ENCODE data around the gene ZNF469. TPM values are rescaled to one million over a fixed set of nuclear protein-coding genes. Genes with fewer than 3 reads are reported as not detected.

The ZNF469 gene
- under 1 TPM; 0.24 to 0.31 TPM for total RNA-seq

- H3K4me1 Mint-ChIP-seq (ENCODE audit: low read depth): peaks cover 4% of the 10 kb centered on the region
- no peaks in the 10 kb centered on the region for H3K36me3 Mint-ChIP-seq
- H3K27ac Mint-ChIP-seq: no peak within 1 kb of the TSS
- H3K4me3 Mint-ChIP-seq: no peak within 1 kb of the TSS
- intact Hi-C loops (cut with micrococcal nuclease): no loop called here
- no peaks in the 10 kb centered on the region for H3K9me3 Mint-ChIP-seq
- CTCF ChIA-PET: no interaction called here
- no peak for DNase-seq
- POLR2A ChIA-PET: no interaction called here
- H3K27me3 Mint-ChIP-seq: peaks cover 38% of the 10 kb centered on the region
Observed at GRCh38 chr16:88382491-88383400, at the start of gene ZNF469. Gene ZNF469, plus strand, starts transcription at chr16:88382959. Its CDS starts 44,512 bp downstream, at chr16:88427471.

- Mint-ChIP-seq H3K4me3 (no peak overlapping the region), H3K4me1 (ENCODE audit: low read depth) (peaks cover 6% of the 10 kb centered on the region)
- CTCF ChIA-PET: no interaction called here
Observed at GRCh38 chr16:88333848-88334777, 48.6 kb upstream of the ZNF469 start.

GRCh38 chr16:88334778-88335720 is 47.7 kb upstream of the ZNF469 start:
- ChIA-PET POLR2A (no interaction called here), CTCF (no interaction called here)
- H3K27me3 Mint-ChIP-seq: peaks cover 6% of the 10 kb centered on the region
- H3K4me1 Mint-ChIP-seq (ENCODE audit: low read depth): peaks cover 6% of the 10 kb centered on the region
- no peaks in the 10 kb centered on the region for H3K36me3 Mint-ChIP-seq
- no peak overlapping the region for H3K4me3 Mint-ChIP-seq
- DNase-seq: no peak
- intact Hi-C loops (cut with micrococcal nuclease): no loop called here
- H3K9me3 Mint-ChIP-seq: peaks cover 8% of the 10 kb centered on the region
- no peak overlapping the region for H3K27ac Mint-ChIP-seq

More at GRCh38 chr16:88333848-88334777, 48.6 kb upstream of the ZNF469 start:
- POLR2A ChIA-PET: no interaction called here
- intact Hi-C loops (cut with micrococcal nuclease): no loop called here
- Mint-ChIP-seq H3K27me3 (peaks cover 6% of the 10 kb centered on the region), H3K27ac (no peak overlapping the region), H3K9me3 (peaks cover 8% of the 10 kb centered on the region), H3K36me3 (no peaks in the 10 kb centered on the region)
- no peak for DNase-seq

- intact Hi-C loops (cut with micrococcal nuclease): no loop called here
- H3K36me3 Mint-ChIP-seq: no peaks in the 10 kb centered on the region
- H3K27me3 Mint-ChIP-seq: peaks cover 6% of the 10 kb centered on the region
- no peak overlapping the region for H3K27ac Mint-ChIP-seq
- peaks cover 6% of the 10 kb centered on the region for H3K4me1 Mint-ChIP-seq (ENCODE audit: low read depth)
- H3K4me3 Mint-ChIP-seq: no peak overlapping the region
- DNase-seq: no peak
- CTCF ChIA-PET: no interaction called here
- peaks cover 8% of the 10 kb centered on the region for H3K9me3 Mint-ChIP-seq
- POLR2A ChIA-PET: no interaction called here
Observed at GRCh38 chr16:88337021-88337420, 45.7 kb upstream of the ZNF469 start.

- no peak overlapping the region for H3K27ac Mint-ChIP-seq
- no peaks in the 10 kb centered on the region for H3K36me3 Mint-ChIP-seq
- POLR2A ChIA-PET: no interaction called here
- H3K4me3 Mint-ChIP-seq: no peak overlapping the region
- CTCF ChIA-PET: no interaction called here
- H3K4me1 Mint-ChIP-seq (ENCODE audit: low read depth): peaks cover 6% of the 10 kb centered on the region
- DNase-seq: no peak
- intact Hi-C loops (cut with micrococcal nuclease): no loop called here
- peaks cover 6% of the 10 kb centered on the region for H3K27me3 Mint-ChIP-seq
- peaks cover 8% of the 10 kb centered on the region for H3K9me3 Mint-ChIP-seq
Observed at GRCh38 chr16:88337538-88337937, 45.2 kb upstream of the ZNF469 start.

- peaks cover 8% of the 10 kb centered on the region for H3K9me3 Mint-ChIP-seq
- CTCF ChIA-PET: no interaction called here
- no peaks in the 10 kb centered on the region for H3K36me3 Mint-ChIP-seq
- intact Hi-C loops (cut with micrococcal nuclease): no loop called here
- DNase-seq: no peak
- H3K27ac Mint-ChIP-seq: no peak overlapping the region
- POLR2A ChIA-PET: no interaction called here
- peaks cover 6% of the 10 kb centered on the region for H3K27me3 Mint-ChIP-seq
- no peak overlapping the region for H3K4me3 Mint-ChIP-seq
- H3K4me1 Mint-ChIP-seq (ENCODE audit: low read depth): peaks cover 6% of the 10 kb centered on the region
Observed at GRCh38 chr16:88338111-88338510, 44.6 kb upstream of the ZNF469 start.

GRCh38 chr16:88338896-88339295 is 43.9 kb upstream of the ZNF469 start:
- CTCF ChIA-PET: no interaction called here
- H3K36me3 Mint-ChIP-seq: no peaks in the 10 kb centered on the region
- intact Hi-C loops (cut with micrococcal nuclease): no loop called here
- no peak overlapping the region for H3K4me3 Mint-ChIP-seq
- H3K9me3 Mint-ChIP-seq: peaks cover 8% of the 10 kb centered on the region
- H3K27ac Mint-ChIP-seq: no peak overlapping the region
- DNase-seq: no peak
- H3K27me3 Mint-ChIP-seq: peaks cover under 1% of the 10 kb centered on the region
- POLR2A ChIA-PET: no interaction called here
- H3K4me1 Mint-ChIP-seq (ENCODE audit: low read depth): peaks cover 1% of the 10 kb centered on the region

GRCh38 chr16:88339930-88340754 is 42.6 kb upstream of the ZNF469 start:
- Mint-ChIP-seq H3K4me1 (ENCODE audit: low read depth) (no peaks in the 10 kb centered on the region), H3K27ac (no peak overlapping the region), H3K4me3 (no peak overlapping the region), H3K27me3 (no peaks in the 10 kb centered on the region), H3K9me3 (peaks cover 8% of the 10 kb centered on the region), H3K36me3 (no peaks in the 10 kb centered on the region)
- DNase-seq: no peak
- intact Hi-C loops (cut with micrococcal nuclease): no loop called here
- CTCF ChIA-PET: interaction anchor here (0.7 kb wide), 1 partner anchor 11 kb away, joined by 3 read pairs; no protein-coding TSS in a partner anchor
- POLR2A ChIA-PET: no interaction called here

- ChIA-PET CTCF (interaction anchor here (0.7 kb wide), 1 partner anchor 11 kb away, joined by 3 read pairs; no protein-coding TSS in a partner anchor), POLR2A (no interaction called here)
- Mint-ChIP-seq H3K4me1 (ENCODE audit: low read depth) (no peaks in the 10 kb centered on the region), H3K9me3 (peaks cover 8% of the 10 kb centered on the region), H3K36me3 (no peaks in the 10 kb centered on the region), H3K27me3 (no peaks in the 10 kb centered on the region), H3K4me3 (no peak overlapping the region), H3K27ac (no peak overlapping the region)
- intact Hi-C loops (cut with micrococcal nuclease): no loop called here
- DNase-seq: no peak
Observed at GRCh38 chr16:88340755-88341150, 42.0 kb upstream of the ZNF469 start.

GRCh38 chr16:88341551-88342290 is 41.0 kb upstream of the ZNF469 start:
- intact Hi-C loops (cut with micrococcal nuclease): no loop called here
- H3K36me3 Mint-ChIP-seq: no peaks in the 10 kb centered on the region
- CTCF ChIA-PET: no interaction called here

GRCh38 chr16:88342491-88342890 is 40.3 kb upstream of the ZNF469 start:
- Mint-ChIP-seq H3K4me1 (ENCODE audit: low read depth) (no peaks in the 10 kb centered on the region), H3K4me3 (no peak overlapping the region), H3K27me3 (no peaks in the 10 kb centered on the region), H3K9me3 (no peaks in the 10 kb centered on the region), H3K36me3 (no peaks in the 10 kb centered on the region), H3K27ac (no peak overlapping the region)
- intact Hi-C loops (cut with micrococcal nuclease): no loop called here
- ChIA-PET POLR2A (no interaction called here), CTCF (no interaction called here)
- no peak for DNase-seq

More at GRCh38 chr16:88341551-88342290, 41.0 kb upstream of the ZNF469 start:
- no peak for DNase-seq
- Mint-ChIP-seq H3K27me3 (no peaks in the 10 kb centered on the region), H3K4me3 (no peak overlapping the region), H3K27ac (no peak overlapping the region), H3K9me3 (peaks cover under 1% of the 10 kb centered on the region), H3K4me1 (ENCODE audit: low read depth) (no peaks in the 10 kb centered on the region)
- POLR2A ChIA-PET: no interaction called here

Data from activated CD4-positive, alpha-beta memory T cell treated with anti-CD3 and anti-CD28 coated beads for 36 hours (primary cell).